ENCODE data around the gene RBFA.

DNA sequence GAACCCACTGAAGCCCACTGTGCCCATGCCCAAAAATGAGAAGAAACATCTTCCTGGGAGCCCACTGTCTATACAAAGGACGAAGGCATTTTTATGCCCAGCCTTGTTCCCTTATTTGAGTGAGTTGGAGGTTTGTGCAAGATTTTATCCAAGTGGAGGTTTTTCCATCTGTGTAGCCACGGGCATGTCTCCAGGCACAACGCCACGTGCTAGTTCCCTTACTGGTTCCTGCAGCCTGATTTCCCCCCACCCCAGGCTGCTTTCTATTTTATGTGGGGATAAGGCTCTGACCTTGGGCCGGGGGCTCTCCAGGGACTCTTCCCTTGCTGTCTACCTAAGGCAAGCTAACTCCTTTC, 23.7 kb upstream of the RBFA start:
- TF ChIP-seq, protein P1, sequence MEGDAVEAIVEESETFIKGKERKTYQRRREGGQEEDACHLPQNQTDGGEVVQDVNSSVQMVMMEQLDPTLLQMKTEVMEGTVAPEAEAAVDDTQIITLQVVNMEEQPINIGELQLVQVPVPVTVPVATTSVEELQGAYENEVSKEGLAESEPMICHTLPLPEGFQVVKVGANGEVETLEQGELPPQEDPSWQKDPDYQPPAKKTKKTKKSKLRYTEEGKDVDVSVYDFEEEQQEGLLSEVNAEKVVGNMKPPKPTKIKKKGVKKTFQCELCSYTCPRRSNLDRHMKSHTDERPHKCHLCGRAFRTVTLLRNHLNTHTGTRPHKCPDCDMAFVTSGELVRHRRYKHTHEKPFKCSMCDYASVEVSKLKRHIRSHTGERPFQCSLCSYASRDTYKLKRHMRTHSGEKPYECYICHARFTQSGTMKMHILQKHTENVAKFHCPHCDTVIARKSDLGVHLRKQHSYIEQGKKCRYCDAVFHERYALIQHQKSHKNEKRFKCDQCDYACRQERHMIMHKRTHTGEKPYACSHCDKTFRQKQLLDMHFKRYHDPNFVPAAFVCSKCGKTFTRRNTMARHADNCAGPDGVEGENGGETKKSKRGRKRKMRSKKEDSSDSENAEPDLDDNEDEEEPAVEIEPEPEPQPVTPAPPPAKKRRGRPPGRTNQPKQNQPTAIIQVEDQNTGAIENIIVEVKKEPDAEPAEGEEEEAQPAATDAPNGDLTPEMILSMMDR (IDR thresholded peaks at IDR 0.05), result no peak
- TF ChIP-seq POLR2AphosphoS5 (IDR thresholded peaks at IDR 0.05), result no peak
